ENCODE data around the gene ENOPH1. TPM values are rescaled to one million over a fixed set of nuclear protein-coding genes. Genes with fewer than 3 reads are reported as not detected.

The ENOPH1 gene
- polyA plus RNA-seq, 1 donor from 2014 or later, result 159 TPM

DNA sequence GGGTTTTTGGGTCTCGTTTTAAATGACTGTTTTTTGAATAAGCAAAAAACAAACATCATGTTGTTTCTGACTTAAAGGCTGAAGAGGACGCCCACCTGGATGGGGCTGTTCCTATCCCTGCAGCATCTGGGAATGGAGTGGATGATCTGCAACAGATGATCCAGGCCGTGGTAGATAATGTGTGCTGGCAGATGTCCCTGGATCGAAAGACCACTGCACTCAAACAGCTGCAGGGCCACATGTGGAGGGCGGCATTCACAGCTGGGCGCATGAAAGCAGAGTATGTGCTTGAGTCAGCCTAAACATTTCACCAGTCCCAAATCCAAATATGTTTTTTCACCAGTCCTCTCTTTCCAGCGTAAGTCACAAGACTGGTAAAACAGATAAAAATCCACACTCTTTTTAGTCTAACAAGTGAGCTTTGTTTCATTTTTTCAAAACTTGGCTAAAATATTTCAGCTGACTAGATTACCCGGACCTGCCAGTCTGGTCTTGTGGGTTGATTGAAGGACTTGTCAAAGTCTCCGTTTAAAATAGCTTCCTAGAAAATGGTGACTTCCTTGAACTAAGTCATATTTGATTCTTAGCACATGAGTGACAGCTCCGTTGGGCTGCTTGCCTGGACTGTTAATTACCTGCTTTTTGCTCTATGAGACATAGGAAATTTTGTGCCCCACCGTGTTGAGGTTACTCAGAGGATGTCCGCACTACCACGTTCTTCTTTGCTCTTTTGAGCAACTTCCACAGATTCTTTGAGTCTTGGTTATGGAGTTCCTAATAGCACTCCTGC is 20.8 kb downstream of the ENOPH1 start:
- Histone ChIP-seq H3K9me3 (ENCODE audit: low read length) (no peaks in the 10 kb centered on the region), H3K27ac (ENCODE audit: low read length) (no peak overlapping the region), H3K27me3 (ENCODE audit: insufficient read depth, low read depth, low read length) (no peaks in the 10 kb centered on the region), H3K9ac (ENCODE audit: low read length) (no peak overlapping the region), H3F3A (ENCODE audit: insufficient read depth, low read length, poor library complexity, severe bottlenecking) (no peaks in the 10 kb centered on the region), H2AFZ (ENCODE audit: low read depth, low read length) (no peak overlapping the region), H3K9me2 (ENCODE audit: insufficient read depth, low read length) (no peaks in the 10 kb centered on the region), H4K20me1 (ENCODE audit: insufficient read depth) (no peaks in the 10 kb centered on the region), H3K36me3 (ENCODE audit: insufficient read depth, low read length) (no peaks in the 10 kb centered on the region), H3K4me2 (ENCODE audit: low read length) (no peak overlapping the region), H3K79me2 (replicated peaks; ENCODE audit: insufficient read depth, low read length) (peaks cover 7% of the 10 kb centered on the region), H3K4me3 (ENCODE audit: low read length) (no peak overlapping the region)
- no peak for TF ChIP-seq MXI1 (conservative IDR thresholded peaks at IDR 0.05; ENCODE audit: poor library complexity, severe bottlenecking)

GRCh38 chr4:82452026-82452425 is 21.6 kb downstream of the ENOPH1 start:
- Histone ChIP-seq H3K27me3 (ENCODE audit: insufficient read depth, low read depth, low read length) (no peaks in the 10 kb centered on the region), H3F3A (ENCODE audit: insufficient read depth, low read length, poor library complexity, severe bottlenecking) (no peaks in the 10 kb centered on the region), H3K4me2 (ENCODE audit: low read length) (no peak overlapping the region), H3K79me2 (replicated peaks; ENCODE audit: insufficient read depth, low read length) (peaks cover 7% of the 10 kb centered on the region), H2AFZ (ENCODE audit: low read depth, low read length) (no peak overlapping the region), H4K20me1 (ENCODE audit: insufficient read depth) (no peaks in the 10 kb centered on the region), H3K9me2 (ENCODE audit: insufficient read depth, low read length) (no peaks in the 10 kb centered on the region), H3K4me3 (ENCODE audit: low read length) (no peak overlapping the region), H3K9ac (ENCODE audit: low read length) (no peak overlapping the region), H3K9me3 (ENCODE audit: low read length) (no peaks in the 10 kb centered on the region), H3K27ac (ENCODE audit: low read length) (no peak overlapping the region), H3K36me3 (ENCODE audit: insufficient read depth, low read length) (no peaks in the 10 kb centered on the region)
- TF ChIP-seq CTCF (IDR thresholded peaks at IDR 0.05; ENCODE audit: poor library complexity, severe bottlenecking), result no peak
- no peak for TF ChIP-seq EP300 (conservative IDR thresholded peaks at IDR 0.05; ENCODE audit: poor library complexity, severe bottlenecking)
- no peak for TF ChIP-seq EZH2 (IDR thresholded peaks at IDR 0.05; ENCODE audit: borderline replicate concordance, insufficient read depth, low read length, poor library complexity, severe bottlenecking)
- TF ChIP-seq TAF1 (IDR thresholded peaks at IDR 0.05; ENCODE audit: low read depth), result no peak

DNA sequence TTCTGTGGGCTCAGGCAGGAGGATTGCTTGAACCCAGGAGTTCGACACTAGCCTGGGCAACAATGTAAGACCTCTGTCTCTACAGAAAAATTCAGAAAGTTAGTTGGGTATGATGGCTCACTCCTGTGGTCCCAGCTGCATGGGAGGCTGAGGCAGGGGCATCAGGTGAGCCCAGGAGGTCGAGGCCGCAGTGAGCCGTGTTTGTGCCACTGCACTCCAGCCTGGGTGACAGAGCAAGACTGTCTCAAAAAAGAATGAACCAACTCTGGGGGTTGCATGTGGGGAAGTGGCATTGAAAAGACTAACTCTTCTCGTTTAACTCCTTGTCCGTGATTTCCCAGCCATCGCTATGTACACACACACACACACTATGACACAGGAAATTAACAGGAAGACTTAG is 26.9 kb downstream of the ENOPH1 start:
- H3K27me3 ChIP-seq (ENCODE audit: insufficient read depth, low read depth, low read length), result no peaks in the 10 kb centered on the region
- H3K4me2 ChIP-seq (ENCODE audit: low read length), result no peak overlapping the region
- no peaks in the 10 kb centered on the region for H3K9me3 ChIP-seq (ENCODE audit: low read length)
- no peaks in the 10 kb centered on the region for H3K79me2 ChIP-seq (replicated peaks; ENCODE audit: insufficient read depth, low read length)
- H3K9ac ChIP-seq (ENCODE audit: low read length), result no peak overlapping the region
- no peak overlapping the region for H3K4me3 ChIP-seq (ENCODE audit: low read length)
- H3K36me3 ChIP-seq (ENCODE audit: insufficient read depth, low read length), result no peaks in the 10 kb centered on the region
- H4K20me1 ChIP-seq (ENCODE audit: insufficient read depth), result no peaks in the 10 kb centered on the region
- no peaks in the 10 kb centered on the region for H3K9me2 ChIP-seq (ENCODE audit: insufficient read depth, low read length)
- H3K27ac ChIP-seq (ENCODE audit: low read length), result no peak overlapping the region
- no peak for TF ChIP-seq MXI1 (conservative IDR thresholded peaks at IDR 0.05; ENCODE audit: poor library complexity, severe bottlenecking)
- TF ChIP-seq EZH2 (IDR thresholded peaks at IDR 0.05; ENCODE audit: borderline replicate concordance, insufficient read depth, low read length, poor library complexity, severe bottlenecking), result no peak
- TF ChIP-seq EP300 (conservative IDR thresholded peaks at IDR 0.05; ENCODE audit: poor library complexity, severe bottlenecking), result no peak
- no peak for TF ChIP-seq REST (IDR thresholded peaks at IDR 0.05; ENCODE audit: borderline replicate concordance)
- no peak for TF ChIP-seq SMC3 (conservative IDR thresholded peaks at IDR 0.05; ENCODE audit: poor library complexity)
- TF ChIP-seq TAF1 (IDR thresholded peaks at IDR 0.05; ENCODE audit: low read depth), result no peak
- TF ChIP-seq POLR2AphosphoS5 (IDR thresholded peaks at IDR 0.05), result no peak
- no peak for TF ChIP-seq RAD21 (conservative IDR thresholded peaks at IDR 0.05)
- TF ChIP-seq CTCF (IDR thresholded peaks at IDR 0.05; ENCODE audit: poor library complexity, severe bottlenecking), result no peak
- H2AFZ ChIP-seq (ENCODE audit: low read depth, low read length), result no peak overlapping the region
- H3F3A ChIP-seq (ENCODE audit: insufficient read depth, low read length, poor library complexity, severe bottlenecking), result no peaks in the 10 kb centered on the region
